Panc1 (cell line): ENCODE results near the gene FAT1.
"Not testable (repeated sequence)": the region's sequence is repeated elsewhere in the genome, so short reads cannot be mapped to it uniquely, and the experiment has no call there.

Experiments
- POLR2AphosphoS5 ChIP-seq: IDR thresholded peaks from 2 replicates; pipeline ENCODE4 v1.6.1; 2012; ENCODE audit warnings: mild to moderate bottlenecking, low read depth, low read length, moderate library complexity
- TCF7L2 ChIP-seq: IDR thresholded peaks from 2 replicates; pipeline ENCODE4 v1.6.1; 2011; ENCODE audit warnings: mild to moderate bottlenecking, low read depth, low read length, inconsistent platforms
- TF ChIP-seq, protein P1 (sequence below): fragments of 450-650 bp; IDR thresholded peaks from 2 replicates; pipeline ENCODE4 v1.5.1; 2017; ENCODE audit warnings: mild to moderate bottlenecking
- TF ChIP-seq, protein P2 (sequence below), 2 experiments: IDR thresholded peaks; 2 replicates each; pipeline ENCODE4 v1.6.1; 2011 to 2012; ENCODE audit warnings: low read depth in 2 of 2, control low read depth in 1 of 2, low read length in 1 of 2, mild to moderate bottlenecking in 1 of 2, moderate library complexity in 1 of 2; ENCODE audit not compliant: insufficient read depth in 1 of 2

DNA sequence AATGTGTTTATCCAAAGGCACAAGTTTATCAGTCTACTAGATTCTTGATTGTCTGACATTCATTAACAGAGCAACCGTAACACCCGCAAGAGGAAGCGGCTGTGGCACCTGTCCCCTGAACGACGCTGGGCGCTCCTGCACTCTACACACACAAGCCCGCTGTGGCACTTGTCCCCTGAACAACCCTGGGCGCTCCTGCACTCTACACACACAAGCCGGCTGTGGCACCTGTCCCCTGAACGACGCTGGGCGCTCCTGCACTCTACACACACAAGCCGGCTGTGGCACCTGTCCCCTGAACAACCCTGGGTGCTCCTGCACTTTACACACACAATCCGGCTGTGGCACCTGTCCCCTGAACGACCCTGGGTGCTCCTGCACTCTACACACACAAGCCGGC, 64.2 kb downstream of the FAT1 start:
- TF ChIP-seq, protein P1, sequence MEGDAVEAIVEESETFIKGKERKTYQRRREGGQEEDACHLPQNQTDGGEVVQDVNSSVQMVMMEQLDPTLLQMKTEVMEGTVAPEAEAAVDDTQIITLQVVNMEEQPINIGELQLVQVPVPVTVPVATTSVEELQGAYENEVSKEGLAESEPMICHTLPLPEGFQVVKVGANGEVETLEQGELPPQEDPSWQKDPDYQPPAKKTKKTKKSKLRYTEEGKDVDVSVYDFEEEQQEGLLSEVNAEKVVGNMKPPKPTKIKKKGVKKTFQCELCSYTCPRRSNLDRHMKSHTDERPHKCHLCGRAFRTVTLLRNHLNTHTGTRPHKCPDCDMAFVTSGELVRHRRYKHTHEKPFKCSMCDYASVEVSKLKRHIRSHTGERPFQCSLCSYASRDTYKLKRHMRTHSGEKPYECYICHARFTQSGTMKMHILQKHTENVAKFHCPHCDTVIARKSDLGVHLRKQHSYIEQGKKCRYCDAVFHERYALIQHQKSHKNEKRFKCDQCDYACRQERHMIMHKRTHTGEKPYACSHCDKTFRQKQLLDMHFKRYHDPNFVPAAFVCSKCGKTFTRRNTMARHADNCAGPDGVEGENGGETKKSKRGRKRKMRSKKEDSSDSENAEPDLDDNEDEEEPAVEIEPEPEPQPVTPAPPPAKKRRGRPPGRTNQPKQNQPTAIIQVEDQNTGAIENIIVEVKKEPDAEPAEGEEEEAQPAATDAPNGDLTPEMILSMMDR, result not testable (repeated sequence)
- TF ChIP-seq POLR2AphosphoS5, TCF7L2: not testable (repeated sequence)
- TF ChIP-seq, protein P2, sequence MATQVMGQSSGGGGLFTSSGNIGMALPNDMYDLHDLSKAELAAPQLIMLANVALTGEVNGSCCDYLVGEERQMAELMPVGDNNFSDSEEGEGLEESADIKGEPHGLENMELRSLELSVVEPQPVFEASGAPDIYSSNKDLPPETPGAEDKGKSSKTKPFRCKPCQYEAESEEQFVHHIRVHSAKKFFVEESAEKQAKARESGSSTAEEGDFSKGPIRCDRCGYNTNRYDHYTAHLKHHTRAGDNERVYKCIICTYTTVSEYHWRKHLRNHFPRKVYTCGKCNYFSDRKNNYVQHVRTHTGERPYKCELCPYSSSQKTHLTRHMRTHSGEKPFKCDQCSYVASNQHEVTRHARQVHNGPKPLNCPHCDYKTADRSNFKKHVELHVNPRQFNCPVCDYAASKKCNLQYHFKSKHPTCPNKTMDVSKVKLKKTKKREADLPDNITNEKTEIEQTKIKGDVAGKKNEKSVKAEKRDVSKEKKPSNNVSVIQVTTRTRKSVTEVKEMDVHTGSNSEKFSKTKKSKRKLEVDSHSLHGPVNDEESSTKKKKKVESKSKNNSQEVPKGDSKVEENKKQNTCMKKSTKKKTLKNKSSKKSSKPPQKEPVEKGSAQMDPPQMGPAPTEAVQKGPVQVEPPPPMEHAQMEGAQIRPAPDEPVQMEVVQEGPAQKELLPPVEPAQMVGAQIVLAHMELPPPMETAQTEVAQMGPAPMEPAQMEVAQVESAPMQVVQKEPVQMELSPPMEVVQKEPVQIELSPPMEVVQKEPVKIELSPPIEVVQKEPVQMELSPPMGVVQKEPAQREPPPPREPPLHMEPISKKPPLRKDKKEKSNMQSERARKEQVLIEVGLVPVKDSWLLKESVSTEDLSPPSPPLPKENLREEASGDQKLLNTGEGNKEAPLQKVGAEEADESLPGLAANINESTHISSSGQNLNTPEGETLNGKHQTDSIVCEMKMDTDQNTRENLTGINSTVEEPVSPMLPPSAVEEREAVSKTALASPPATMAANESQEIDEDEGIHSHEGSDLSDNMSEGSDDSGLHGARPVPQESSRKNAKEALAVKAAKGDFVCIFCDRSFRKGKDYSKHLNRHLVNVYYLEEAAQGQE (IDR thresholded peaks at IDR 0.05; ENCODE audit: insufficient read depth in 1 of 2, low read depth in 2 of 2, low read length in 1 of 2), result not testable (repeated sequence)
